HEK293 (cell line): Measurements from ENCODE around the gene SLK.

Experiments
- AEBP2 ChIP-seq: fragments of 450-650 bp; formaldehyde crosslinking; IDR thresholded peaks from 2 replicates; pipeline ENCODE4 v1.5.1; 2016; ENCODE audit warnings: missing biosample characterization, missing genetic modification characterization, borderline replicate concordance
- GFI1B ChIP-seq: fragments of 450-650 bp; formaldehyde crosslinking; IDR thresholded peaks from 2 replicates; pipeline ENCODE4 v1.5.1; 2016; ENCODE audit warnings: missing biosample characterization, missing genetic modification characterization
- IKZF3 ChIP-seq: fragments of 450-650 bp; IDR thresholded peaks from 2 replicates; pipeline ENCODE4 v1.5.0; 2018; ENCODE audit warnings: missing biosample characterization, mild to moderate bottlenecking, missing genetic modification characterization, moderate library complexity
- INSM2 ChIP-seq: fragments of 450-650 bp; formaldehyde crosslinking; IDR thresholded peaks from 2 replicates; pipeline ENCODE4 v1.5.1; 2016; ENCODE audit warnings: missing biosample characterization, missing genetic modification characterization
- KLF10 ChIP-seq: fragments of 450-650 bp; IDR thresholded peaks from 2 replicates; pipeline ENCODE4 v1.5.1; 2018; ENCODE audit warnings: missing biosample characterization, mild to moderate bottlenecking, missing genetic modification characterization
- PRDM1 ChIP-seq: fragments of 450-650 bp; formaldehyde crosslinking; IDR thresholded peaks from 2 replicates; pipeline ENCODE4; 2016; ENCODE audit warnings: missing biosample characterization, missing genetic modification characterization
- SALL2 ChIP-seq: fragments of 450-650 bp; formaldehyde crosslinking; IDR thresholded peaks from 2 replicates; pipeline ENCODE4 v1.5.0; 2017; ENCODE audit warnings: missing biosample characterization, mild to moderate bottlenecking, missing genetic modification characterization, borderline replicate concordance
- SCRT1 ChIP-seq: fragments of 450-650 bp; formaldehyde crosslinking; IDR thresholded peaks from 2 replicates; pipeline ENCODE4 v1.5.1; 2016; ENCODE audit warnings: missing biosample characterization, missing genetic modification characterization, borderline replicate concordance
- SP3 ChIP-seq: fragments of 450-650 bp; formaldehyde crosslinking; IDR thresholded peaks from 2 replicates; pipeline ENCODE4 v1.5.1; 2016; ENCODE audit warnings: missing biosample characterization, missing genetic modification characterization
- SP7 ChIP-seq: fragments of 450-650 bp; formaldehyde crosslinking; IDR thresholded peaks from 2 replicates; pipeline ENCODE4 v1.5.1; 2016; ENCODE audit warnings: missing biosample characterization, missing genetic modification characterization
- TRIM28 ChIP-seq: IDR thresholded peaks from 2 replicates; pipeline ENCODE4 v1.6.1; 2011; ENCODE audit warnings: low read length, control low read depth, borderline replicate concordance
- TSHZ1 ChIP-seq: fragments of 450-650 bp; formaldehyde crosslinking; IDR thresholded peaks from 2 replicates; pipeline ENCODE4 v1.5.1; 2016; ENCODE audit warnings: missing biosample characterization, missing genetic modification characterization, borderline replicate concordance
- ZFP37 ChIP-seq: fragments of 450-650 bp; formaldehyde crosslinking; IDR thresholded peaks from 2 replicates; pipeline ENCODE4 v1.5.1; 2016; ENCODE audit warnings: missing biosample characterization, missing genetic modification characterization
- ZFP41 ChIP-seq: fragments of 450-650 bp; formaldehyde crosslinking; IDR thresholded peaks from 2 replicates; pipeline ENCODE4 v1.5.1; 2016; ENCODE audit warnings: missing biosample characterization, missing genetic modification characterization, borderline replicate concordance
- ZIC2 ChIP-seq: fragments of 450-650 bp; formaldehyde crosslinking; IDR thresholded peaks from 2 replicates; pipeline ENCODE4 v1.5.1; 2016; ENCODE audit warnings: missing biosample characterization, missing genetic modification characterization
- ZNF112 ChIP-seq: fragments of 450-650 bp; formaldehyde crosslinking; IDR thresholded peaks from 2 replicates; pipeline ENCODE4 v1.5.0; 2017; ENCODE audit warnings: missing biosample characterization, missing genetic modification characterization
- ZNF18 ChIP-seq: fragments of 450-650 bp; formaldehyde crosslinking; IDR thresholded peaks from 2 replicates; pipeline ENCODE4 v1.5.1; 2016; ENCODE audit warnings: missing biosample characterization, missing genetic modification characterization
- ZNF211 ChIP-seq: fragments of 450-650 bp; formaldehyde crosslinking; IDR thresholded peaks from 2 replicates; pipeline ENCODE4 v1.5.1; 2016; ENCODE audit warnings: low read depth, missing biosample characterization, missing genetic modification characterization
- ZNF239 ChIP-seq: fragments of 450-650 bp; formaldehyde crosslinking; IDR thresholded peaks from 2 replicates; pipeline ENCODE4 v1.5.1; 2016; ENCODE audit warnings: missing biosample characterization, missing genetic modification characterization
- ZNF292 ChIP-seq: fragments of 450-650 bp; formaldehyde crosslinking; IDR thresholded peaks from 2 replicates; pipeline ENCODE4 v1.5.1; 2016; ENCODE audit warnings: low read depth, missing biosample characterization, missing genetic modification characterization, borderline replicate concordance
- ZNF324 ChIP-seq: fragments of 450-650 bp; formaldehyde crosslinking; IDR thresholded peaks from 2 replicates; pipeline ENCODE4 v1.5.1; 2016; ENCODE audit warnings: missing biosample characterization, missing genetic modification characterization
- ZNF341 ChIP-seq: fragments of 450-650 bp; formaldehyde crosslinking; IDR thresholded peaks from 2 replicates; pipeline ENCODE4; 2016; ENCODE audit warnings: low read depth, missing biosample characterization, missing genetic modification characterization
- ZNF510 ChIP-seq: fragments of 450-650 bp; formaldehyde crosslinking; IDR thresholded peaks from 2 replicates; pipeline ENCODE4 v1.5.1; 2018; ENCODE audit warnings: mild to moderate bottlenecking, missing genetic modification characterization, missing biosample characterization; ENCODE audit not compliant: insufficient replicate concordance
- ZNF548 ChIP-seq: fragments of 450-650 bp; formaldehyde crosslinking; IDR thresholded peaks from 2 replicates; pipeline ENCODE4 v1.5.1; 2016; ENCODE audit warnings: missing biosample characterization, missing genetic modification characterization
- ZNF560 ChIP-seq: fragments of 450-650 bp; formaldehyde crosslinking; IDR thresholded peaks from 2 replicates; pipeline ENCODE4 v1.5.1; 2017; ENCODE audit warnings: missing biosample characterization, missing genetic modification characterization, borderline replicate concordance
- ZNF571 ChIP-seq: fragments of 450-650 bp; formaldehyde crosslinking; IDR thresholded peaks from 2 replicates; pipeline ENCODE4 v1.5.0; 2017; ENCODE audit warnings: missing biosample characterization, missing genetic modification characterization
- ZNF704 ChIP-seq: fragments of 450-650 bp; formaldehyde crosslinking; IDR thresholded peaks from 2 replicates; pipeline ENCODE4 v1.5.1; 2016; ENCODE audit warnings: missing biosample characterization, missing genetic modification characterization
- ZNF747 ChIP-seq: fragments of 450-650 bp; formaldehyde crosslinking; IDR thresholded peaks from 2 replicates; pipeline ENCODE4 v1.5.1; 2016; ENCODE audit warnings: missing biosample characterization, missing genetic modification characterization
- ZNF792 ChIP-seq: fragments of 450-650 bp; formaldehyde crosslinking; IDR thresholded peaks from 2 replicates; pipeline ENCODE4 v1.5.1; 2016; ENCODE audit warnings: missing biosample characterization, missing genetic modification characterization
- ZSCAN18 ChIP-seq: fragments of 450-650 bp; formaldehyde crosslinking; IDR thresholded peaks from 2 replicates; pipeline ENCODE4 v1.5.1; 2016; ENCODE audit warnings: missing biosample characterization, missing genetic modification characterization
- ZXDB ChIP-seq: fragments of 450-650 bp; formaldehyde crosslinking; IDR thresholded peaks from 2 replicates; pipeline ENCODE4 v1.5.1; 2016; ENCODE audit warnings: missing biosample characterization, missing genetic modification characterization

SLK gene

GRCh38 chr10:104076743-104077160 lies 109.8 kb downstream of the SLK start (continued):
- TF ChIP-seq ZNF704 (tag by site-specific recombination) (no peak), ZNF292 (tag by site-specific recombination) (no peak), AEBP2 (tag by site-specific recombination) (no peak), ZNF18 (tag by site-specific recombination) (0 out of 2 replicates have a peak, but pooled peaks have one; percentile 39), ZNF571 (tag by site-specific recombination) (no peak), ZIC2 (tag by site-specific recombination) (peak; percentile 46), INSM2 (tag by site-specific recombination) (peak; percentile 12; the same call in 1 of the 2 replicates), ZNF792 (no peak), TSHZ1 (tag by site-specific recombination) (no peak), ZNF239 (tag by site-specific recombination) (no peak), ZFP37 (tag by site-specific recombination) (no peak), ZNF560 (no peak), SP7 (tag by site-specific recombination) (peak; percentile 88), ZXDB (tag by site-specific recombination) (peak; percentile 58), ZNF324 (tag by site-specific recombination) (0 out of 2 replicates have a peak, but pooled peaks have one; percentile 19), SCRT1 (peak; percentile 58; the same call in 1 of the 2 replicates), ZNF548 (tag by site-specific recombination) (no peak), ZSCAN18 (tag by site-specific recombination) (no peak), IKZF3 (tag by site-specific recombination) (peak; percentile 27; the same call in 1 of the 2 replicates), ZNF112 (tag by site-specific recombination) (no peak), GFI1B (tag by site-specific recombination) (peak; percentile 73), PRDM1 (0 out of 2 replicates have a peak, but pooled peaks have one; percentile 24), ZNF510 (tag by site-specific recombination) (no peak), ZNF747 (no peak), ZNF211 (tag by site-specific recombination) (no peak), SP3 (tag by site-specific recombination) (no peak), ZNF341 (tag by site-specific recombination) (peak; percentile 45), TRIM28 (0 out of 2 replicates have a peak, but pooled peaks have one; percentile 29), SALL2 (no peak), KLF10 (tag by site-specific recombination) (0 out of 2 replicates have a peak, but pooled peaks have one; percentile 13), ZFP41 (tag by site-specific recombination) (no peak)
